ENCODE measurements around the gene IGF2R. TPM values are rescaled to one million over a fixed set of nuclear protein-coding genes. Genes with fewer than 3 reads are reported as not detected.

Gene IGF2R
- total RNA-seq, 1 experiment from 2014 or later: 92.2 TPM

- DNase-seq: no peak
- Histone ChIP-seq H3K36me3 (ENCODE audit: control insufficient read depth, insufficient read depth, low read length) (no peaks in the 10 kb centered on the region; the same call in 1 of the 2 replicates), H3K4me3 (ENCODE audit: low read depth, low read length) (no peak overlapping the region), H3K4me1 (0 out of 2 replicates have a peak, but pooled peaks cover 4% of the 10 kb centered on the region), H3K27me3 (replicated peaks; ENCODE audit: control insufficient read depth, insufficient read depth, low read length) (no peaks in the 10 kb centered on the region), H3K9me3 (no peaks in the 10 kb centered on the region)
- CTCF ChIA-PET: no interaction called here
- Mint-ChIP-seq H3K4me3 (ENCODE audit: unreplicated experiment) (no peak overlapping the region), H3K4me1 (ENCODE audit: low read depth, unreplicated experiment) (no peaks in the 10 kb centered on the region), H3K27ac (ENCODE audit: unreplicated experiment) (no peak overlapping the region), H3K36me3 (ENCODE audit: insufficient read depth, unreplicated experiment) (peaks cover 20% of the 10 kb centered on the region), H3K9me3 (ENCODE audit: unreplicated experiment) (peaks cover 11% of the 10 kb centered on the region), H3K27me3 (ENCODE audit: insufficient read depth, unreplicated experiment) (no peaks in the 10 kb centered on the region)
- intact Hi-C loops (cut with micrococcal nuclease; ENCODE audit: unreplicated experiment): no loop called here
- POLR2A ChIA-PET: no interaction called here
- TF ChIP-seq CTCF (IDR thresholded peaks at IDR 0.05; ENCODE audit: insufficient read depth in 1 of 2, low read depth in 1 of 2, low read length in 1 of 2, severe bottlenecking in 1 of 2, unreplicated experiment in 1 of 2): no peak
- BruUV-seq (replicated peaks): no TSS peak
Observed at GRCh38 chr6:160004018-160004417, 35.1 kb downstream of the IGF2R start.

- Mint-ChIP-seq H3K4me3 (ENCODE audit: unreplicated experiment) (no peak overlapping the region), H3K36me3 (ENCODE audit: insufficient read depth, unreplicated experiment) (peaks cover 16% of the 10 kb centered on the region), H3K4me1 (ENCODE audit: low read depth, unreplicated experiment) (no peaks in the 10 kb centered on the region), H3K9me3 (ENCODE audit: unreplicated experiment) (peaks cover 11% of the 10 kb centered on the region), H3K27ac (ENCODE audit: unreplicated experiment) (no peak overlapping the region), H3K27me3 (ENCODE audit: insufficient read depth, unreplicated experiment) (no peaks in the 10 kb centered on the region)
- intact Hi-C loops (cut with micrococcal nuclease; ENCODE audit: unreplicated experiment): no loop called here
- no peak overlapping the region for H3K4me3 ChIP-seq (ENCODE audit: low read depth, low read length)
- BruUV-seq (replicated peaks): no TSS peak
- POLR2A ChIA-PET: no interaction called here
- no peaks in the 10 kb centered on the region for H3K9me3 ChIP-seq
- CTCF ChIA-PET: no interaction called here
- H3K27me3 ChIP-seq (replicated peaks; ENCODE audit: control insufficient read depth, insufficient read depth, low read length): no peaks in the 10 kb centered on the region
- no peak for TF ChIP-seq CTCF (IDR thresholded peaks at IDR 0.05; ENCODE audit: insufficient read depth in 1 of 2, low read depth in 1 of 2, low read length in 1 of 2, severe bottlenecking in 1 of 2, unreplicated experiment in 1 of 2)
- DNase-seq: no peak
- H3K36me3 ChIP-seq (ENCODE audit: control insufficient read depth, insufficient read depth, low read length): no peaks in the 10 kb centered on the region
- H3K4me1 ChIP-seq: 0 out of 2 replicates have a peak, but pooled peaks cover 4% of the 10 kb centered on the region
Observed at GRCh38 chr6:160004419-160005175, 35.7 kb downstream of the IGF2R start.

- no peaks in the 10 kb centered on the region for H3K4me1 Mint-ChIP-seq (ENCODE audit: low read depth, unreplicated experiment)
- ChIA-PET CTCF (no interaction called here), POLR2A (no interaction called here)
- H3K27me3 Mint-ChIP-seq (ENCODE audit: insufficient read depth, unreplicated experiment): no peaks in the 10 kb centered on the region
- TF ChIP-seq CTCF (IDR thresholded peaks at IDR 0.05; ENCODE audit: insufficient read depth in 1 of 2, low read depth in 1 of 2, low read length in 1 of 2, severe bottlenecking in 1 of 2, unreplicated experiment in 1 of 2): no peak
- Histone ChIP-seq H3K4me3 (ENCODE audit: low read depth, low read length) (no peak overlapping the region), H3K9me3 (no peaks in the 10 kb centered on the region), H3K36me3 (ENCODE audit: control insufficient read depth, insufficient read depth, low read length) (no peaks in the 10 kb centered on the region), H3K27me3 (replicated peaks; ENCODE audit: control insufficient read depth, insufficient read depth, low read length) (no peaks in the 10 kb centered on the region), H3K4me1 (0 out of 2 replicates have a peak, but pooled peaks cover 4% of the 10 kb centered on the region)
- no TSS peak for BruUV-seq (replicated peaks)
- no peak overlapping the region for H3K27ac Mint-ChIP-seq (ENCODE audit: unreplicated experiment)
- intact Hi-C loops (cut with micrococcal nuclease; ENCODE audit: unreplicated experiment): no loop called here
- DNase-seq: no peak
- peaks cover 11% of the 10 kb centered on the region for H3K9me3 Mint-ChIP-seq (ENCODE audit: unreplicated experiment)
- no peak overlapping the region for H3K4me3 Mint-ChIP-seq (ENCODE audit: unreplicated experiment)
- H3K36me3 Mint-ChIP-seq (ENCODE audit: insufficient read depth, unreplicated experiment): peaks cover 14% of the 10 kb centered on the region
Observed at GRCh38 chr6:160005211-160005610, 36.3 kb downstream of the IGF2R start.
